Muscle layer of duodenum (tissue), 2 donors: ENCODE results near the gene EYA2.
"Not testable (repeated sequence)": the region's sequence is repeated elsewhere in the genome, so short reads cannot be mapped to it uniquely, and the experiment has no call there.

Experiments used
- H3K27ac ChIP-seq: one replicate; pipeline ENCODE4 v1.7.0; 2013; ENCODE audit warnings: mild to moderate bottlenecking, low read length
- H3K27me3 ChIP-seq: one replicate; pipeline ENCODE4 v1.7.0; 2013; ENCODE audit warnings: low read depth, mild to moderate bottlenecking, control low read depth, low read length
- H3K36me3 ChIP-seq, 2 donors: one replicate each; pipeline ENCODE4 v1.7.0; 2013; ENCODE audit warnings: low read length in 2 of 2, control low read depth in 1 of 2, mild to moderate bottlenecking in 1 of 2; ENCODE audit not compliant: insufficient read depth in 2 of 2, control insufficient read depth in 1 of 2
- H3K4me1 ChIP-seq, 2 donors: one replicate each; pipeline ENCODE4 v1.7.0; 2013; ENCODE audit warnings: low read length in 2 of 2, mild to moderate bottlenecking in 2 of 2, control low read depth in 1 of 2, moderate library complexity in 1 of 2; ENCODE audit not compliant: insufficient read depth in 2 of 2, control insufficient read depth in 1 of 2
- H3K4me3 ChIP-seq, 2 donors: one replicate each; pipeline ENCODE4 v1.7.0; 2013; ENCODE audit warnings: low read length in 2 of 2, low read depth in 1 of 2, mild to moderate bottlenecking in 1 of 2
- H3K9me3 ChIP-seq, 2 donors: one replicate each; pipeline ENCODE4 v1.7.0; 2013; ENCODE audit warnings: low read length in 2 of 2, control low read depth in 1 of 2, mild to moderate bottlenecking in 1 of 2; ENCODE audit not compliant: control insufficient read depth in 1 of 2
- donor health status: healthy.

Gene EYA2

DNA sequence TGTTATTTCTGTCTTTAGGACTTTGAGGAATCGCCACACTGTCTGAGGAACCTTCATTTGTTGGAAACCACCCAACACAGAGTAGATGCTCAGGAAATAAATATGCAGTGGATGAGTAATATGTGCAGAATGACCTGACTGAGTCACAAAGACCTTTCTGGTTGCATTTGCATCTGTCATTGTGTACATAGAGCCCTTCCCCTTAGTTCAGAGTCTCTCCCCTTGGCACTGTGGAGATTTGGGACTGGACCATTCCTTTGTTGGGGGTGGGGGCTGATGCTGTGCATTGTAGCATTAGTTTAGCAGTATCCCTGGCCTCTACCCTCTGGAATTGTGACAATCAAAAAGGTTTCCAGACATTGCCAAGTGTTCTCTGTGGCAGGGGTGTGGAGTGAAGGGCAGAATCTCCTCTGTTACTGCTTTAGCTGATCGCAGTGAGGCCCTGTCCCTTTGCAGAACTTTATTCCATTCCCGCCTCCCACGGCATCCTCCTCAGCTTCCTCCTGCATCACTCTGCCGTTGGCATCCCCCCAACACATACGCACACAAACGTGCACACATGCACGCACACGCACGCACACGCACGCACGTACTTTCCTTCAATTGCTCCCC, 64.5 kb downstream of the EYA2 start:
- no peaks in the 10 kb centered on the region for H3K36me3 ChIP-seq
- H3K4me1 ChIP-seq = no peaks in the 10 kb centered on the region
- H3K27ac ChIP-seq = no peak overlapping the region
- H3K9me3 ChIP-seq = peaks cover 8 to 12% of the 10 kb centered on the region in 2 donors
- H3K27me3 ChIP-seq = no peaks in the 10 kb centered on the region
- no peak overlapping the region for H3K4me3 ChIP-seq

DNA sequence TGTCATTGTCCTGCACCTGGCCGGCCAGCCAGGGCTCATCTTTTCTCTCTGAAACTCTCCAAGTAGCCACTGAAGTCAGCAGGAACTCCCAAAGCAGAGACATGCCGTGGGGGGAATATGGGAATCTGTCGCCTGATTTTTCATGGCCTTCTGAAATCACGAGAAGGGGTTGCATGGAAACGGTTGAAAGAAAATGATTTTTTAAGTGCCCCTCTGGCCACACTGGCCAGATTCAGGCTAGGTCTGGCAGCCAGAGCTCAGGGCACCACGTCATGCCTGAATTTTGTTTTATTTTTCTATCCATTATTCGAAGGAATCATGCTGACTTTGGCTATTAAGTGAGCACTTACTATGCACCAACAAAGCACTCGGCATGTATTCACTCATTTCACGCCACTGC, 65.2 kb downstream of the EYA2 start:
- Histone ChIP-seq H3K4me1 (no peaks in the 10 kb centered on the region), H3K27me3 (no peaks in the 10 kb centered on the region), H3K9me3 (peaks cover 8 to 12% of the 10 kb centered on the region in 2 donors), H3K27ac (no peak overlapping the region), H3K36me3 (no peaks in the 10 kb centered on the region), H3K4me3 (no peak overlapping the region)

DNA sequence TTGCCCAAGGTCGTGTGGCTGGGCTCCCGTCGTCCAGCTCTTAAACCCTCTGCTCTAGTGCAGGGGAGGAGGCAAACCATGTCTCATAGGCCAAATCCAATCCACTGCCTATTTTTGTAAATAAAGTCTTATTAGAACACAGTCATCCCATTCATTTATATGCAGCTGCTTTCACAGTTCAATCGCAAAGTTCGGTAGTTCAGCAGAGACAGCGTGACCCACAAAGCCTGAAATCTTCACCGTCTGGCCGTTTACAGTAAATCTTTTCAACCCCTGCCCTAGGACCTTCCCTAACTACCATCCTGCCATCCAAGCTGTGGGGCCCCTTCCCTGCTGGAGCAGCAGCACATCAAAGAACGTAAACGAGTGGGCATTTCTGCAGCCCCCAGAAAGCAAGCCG, 65.9 kb downstream of the EYA2 start:
- Histone ChIP-seq H3K27ac (no peak overlapping the region), H3K4me3 (no peak overlapping the region), H3K27me3 (no peaks in the 10 kb centered on the region), H3K9me3 (peaks cover 8 to 12% of the 10 kb centered on the region in 2 donors), H3K36me3 (no peaks in the 10 kb centered on the region), H3K4me1 (no peaks in the 10 kb centered on the region)

DNA sequence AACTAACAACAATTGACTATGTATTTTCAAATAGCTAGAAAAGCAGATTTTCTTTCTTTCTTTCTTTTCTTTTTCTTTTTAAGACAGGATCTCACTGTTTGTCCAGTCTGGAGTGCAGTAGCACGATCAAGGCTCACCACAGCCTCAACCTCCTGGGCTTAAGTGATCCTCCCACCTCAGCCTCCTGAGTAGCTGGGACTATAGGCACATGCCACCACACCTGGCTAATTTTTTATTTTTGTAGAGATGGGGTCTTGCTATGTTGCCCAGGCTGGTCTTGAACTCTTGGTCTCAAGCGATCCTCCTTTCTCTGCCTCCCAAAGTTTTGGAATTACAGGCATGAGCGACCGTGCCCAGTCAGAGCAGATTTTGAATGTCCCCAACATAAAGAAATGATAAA, 67.3 kb downstream of the EYA2 start:
- not testable (repeated sequence) for H3K27me3 ChIP-seq, H3K36me3 ChIP-seq, H3K27ac ChIP-seq, H3K4me1 ChIP-seq, H3K4me3 ChIP-seq, H3K9me3 ChIP-seq

DNA sequence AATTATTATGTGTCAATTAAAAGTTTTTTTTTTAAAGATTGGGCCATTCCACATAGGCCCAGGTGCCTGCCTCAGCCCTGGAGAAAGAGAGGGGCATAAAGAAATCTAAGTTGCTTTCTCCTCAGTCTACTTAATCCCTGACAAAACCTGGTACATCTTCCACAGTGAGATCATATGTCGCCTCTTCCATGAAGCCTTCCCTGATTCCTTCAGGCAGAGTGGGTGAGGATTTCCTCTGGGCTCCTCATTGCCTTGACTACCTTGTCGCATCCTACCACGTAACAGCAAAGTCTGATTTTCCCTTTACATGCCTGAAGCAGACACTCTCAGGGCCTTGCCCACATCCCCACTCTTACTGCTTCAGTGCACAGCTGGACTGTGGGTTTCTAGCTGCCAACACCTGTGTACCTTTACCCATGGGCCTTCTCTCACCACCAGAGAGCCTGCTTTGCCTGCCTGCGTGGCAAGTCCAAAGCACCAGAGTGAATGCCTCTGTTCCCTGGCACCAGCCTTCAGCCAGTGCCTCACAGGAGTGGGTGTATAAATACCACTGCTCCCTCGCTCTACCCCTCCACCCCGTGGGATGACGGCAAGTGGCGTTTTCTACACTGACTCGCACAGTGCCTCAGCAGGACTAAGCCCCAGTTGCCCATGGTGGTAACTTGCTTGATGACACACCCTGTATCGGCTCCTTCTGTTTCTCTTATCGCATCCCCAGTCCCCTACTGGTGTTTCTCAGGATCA, 68.0 kb downstream of the EYA2 start:
- Histone ChIP-seq H3K27me3 (no peaks in the 10 kb centered on the region), H3K36me3 (no peaks in the 10 kb centered on the region), H3K27ac (no peak overlapping the region), H3K9me3 (peaks cover 0 to 3% of the 10 kb centered on the region in 2 donors), H3K4me1 (no peaks in the 10 kb centered on the region), H3K4me3 (no peak overlapping the region)

DNA sequence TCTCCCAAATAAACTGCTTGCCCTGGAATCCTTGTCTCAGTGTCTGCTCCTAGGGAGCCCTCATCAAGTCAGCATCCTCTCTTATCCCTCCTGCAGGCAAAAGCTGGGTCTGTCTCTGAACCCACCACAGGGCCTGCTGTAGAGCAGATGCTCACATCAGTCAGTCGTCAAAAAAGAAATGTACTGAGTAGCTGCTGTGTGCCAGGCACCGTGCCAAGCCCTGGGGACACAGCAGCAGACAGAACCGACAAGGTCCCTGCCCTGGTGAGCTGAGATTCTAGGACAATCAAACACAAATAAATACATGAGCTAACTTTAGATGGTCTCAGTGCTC, 68.5 kb downstream of the EYA2 start:
- H3K27ac ChIP-seq = no peak overlapping the region
- H3K4me3 ChIP-seq = no peak overlapping the region
- no peaks in the 10 kb centered on the region for H3K36me3 ChIP-seq
- peaks cover 0 to 3% of the 10 kb centered on the region in 2 donors for H3K9me3 ChIP-seq
- no peaks in the 10 kb centered on the region for H3K27me3 ChIP-seq
- no peaks in the 10 kb centered on the region for H3K4me1 ChIP-seq

DNA sequence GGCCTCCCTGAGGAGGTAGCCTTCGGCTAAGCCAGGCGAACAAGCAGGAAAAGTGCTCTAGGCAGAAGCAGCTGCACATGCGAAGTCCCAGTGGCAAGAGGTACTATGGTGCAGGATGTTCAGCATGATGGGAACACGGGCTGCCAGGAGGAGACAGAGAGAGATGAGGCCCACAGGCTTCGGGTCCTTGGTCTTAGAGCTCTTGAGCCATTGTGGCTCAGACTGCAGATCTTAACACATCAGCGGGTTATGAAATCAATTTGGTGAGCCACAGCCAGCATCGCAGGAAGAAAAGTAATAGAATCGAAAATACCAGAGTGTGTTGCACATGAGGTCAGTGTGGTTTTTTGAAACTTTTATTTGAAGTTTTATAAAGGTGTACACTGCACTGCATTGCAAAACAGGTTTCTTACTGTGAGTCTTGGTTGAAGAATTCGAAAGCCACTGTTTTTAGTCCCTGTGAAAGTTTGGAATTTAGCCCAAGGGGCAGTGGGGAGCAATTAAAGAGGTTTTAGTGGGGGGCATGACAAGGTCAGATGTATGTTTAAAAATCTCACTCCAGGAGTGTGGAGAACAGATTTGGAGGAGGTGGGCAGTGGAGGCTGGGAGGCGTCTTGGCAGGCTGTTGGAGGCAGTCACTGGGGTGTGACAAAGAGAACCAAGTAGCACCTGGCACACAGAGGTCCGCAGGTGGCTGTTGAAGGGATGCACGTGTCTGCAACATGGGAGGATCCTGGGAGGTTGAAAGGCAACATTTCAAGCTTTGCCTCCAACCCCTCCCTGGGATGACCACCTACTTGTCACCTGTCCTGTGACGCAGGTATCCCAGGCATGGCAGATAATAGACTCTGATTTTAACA, 69.3 kb downstream of the EYA2 start:
- no peak overlapping the region for H3K27ac ChIP-seq
- H3K4me3 ChIP-seq = no peak overlapping the region
- H3K36me3 ChIP-seq = no peaks in the 10 kb centered on the region
- H3K9me3 ChIP-seq = peaks cover 0 to 3% of the 10 kb centered on the region in 2 donors
- H3K4me1 ChIP-seq = no peaks in the 10 kb centered on the region
- no peaks in the 10 kb centered on the region for H3K27me3 ChIP-seq

DNA sequence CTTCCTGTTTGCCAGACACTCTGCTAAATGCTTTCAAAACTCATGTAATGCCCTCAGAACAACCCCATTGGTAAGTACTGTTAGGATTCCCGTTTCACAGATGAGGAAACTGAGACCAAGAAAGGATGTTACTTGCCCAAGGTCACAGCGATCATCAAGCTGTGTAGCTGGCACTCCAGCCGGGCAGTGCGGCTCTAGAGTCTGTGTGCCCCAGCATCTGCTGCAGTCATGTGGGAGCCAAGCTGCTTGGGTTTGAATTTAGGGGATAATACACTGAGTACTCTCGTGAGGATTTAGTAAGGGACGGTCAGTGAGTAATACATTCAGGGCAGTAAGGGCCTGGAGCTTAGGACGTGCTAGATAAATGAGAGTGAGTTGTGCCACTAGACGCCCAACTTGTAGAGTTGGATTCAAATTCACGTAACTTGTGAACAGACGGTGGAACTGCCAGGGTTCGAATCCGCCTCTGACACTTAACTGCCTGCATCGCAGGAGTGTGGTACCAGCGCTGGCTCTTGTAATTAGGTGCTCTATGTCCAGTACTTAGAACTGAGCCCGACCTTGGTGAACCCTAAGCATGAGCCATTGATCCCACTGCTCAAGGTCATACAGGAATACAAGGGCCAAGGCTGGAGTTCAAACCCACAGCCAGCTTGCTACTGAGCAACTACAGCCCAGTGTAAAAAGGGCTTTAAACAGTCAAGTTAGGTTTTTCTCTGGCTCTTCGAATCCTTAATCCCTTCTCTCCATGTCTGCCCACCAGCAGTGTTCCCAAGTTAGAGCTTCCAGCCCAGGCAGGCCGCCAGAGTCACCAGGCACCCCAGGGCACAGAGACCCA, 70.2 kb downstream of the EYA2 start:
- no peaks in the 10 kb centered on the region for H3K4me1 ChIP-seq
- H3K27ac ChIP-seq = no peak overlapping the region
- no peak overlapping the region for H3K4me3 ChIP-seq
- no peaks in the 10 kb centered on the region for H3K36me3 ChIP-seq
- peaks cover 0 to 3% of the 10 kb centered on the region in 2 donors for H3K9me3 ChIP-seq
- no peaks in the 10 kb centered on the region for H3K27me3 ChIP-seq

DNA sequence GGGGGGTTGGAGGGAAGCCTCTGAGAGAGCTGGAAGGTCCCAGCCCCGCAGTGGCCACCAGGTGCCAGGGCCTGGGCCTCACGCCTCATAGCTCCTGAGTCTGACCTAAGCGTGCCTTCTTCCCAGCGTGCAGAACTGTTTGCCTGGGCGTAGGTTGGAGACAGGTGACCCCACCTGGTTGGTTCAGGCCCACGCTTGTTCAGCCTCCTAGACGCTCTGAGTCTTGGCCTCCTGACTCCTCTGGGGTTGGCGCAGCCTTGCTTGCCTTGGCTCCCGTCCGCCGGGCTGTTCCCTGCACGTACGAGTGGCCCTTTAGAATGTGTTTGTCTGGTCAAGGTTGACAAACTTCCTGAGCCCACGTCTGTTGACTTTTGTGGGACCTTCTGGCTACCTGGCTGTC, 70.8 kb downstream of the EYA2 start:
- Histone ChIP-seq H3K9me3 (peaks cover 0 to 3% of the 10 kb centered on the region in 2 donors), H3K4me1 (no peaks in the 10 kb centered on the region), H3K27me3 (no peaks in the 10 kb centered on the region), H3K27ac (no peak overlapping the region), H3K36me3 (no peaks in the 10 kb centered on the region), H3K4me3 (no peak overlapping the region)

DNA sequence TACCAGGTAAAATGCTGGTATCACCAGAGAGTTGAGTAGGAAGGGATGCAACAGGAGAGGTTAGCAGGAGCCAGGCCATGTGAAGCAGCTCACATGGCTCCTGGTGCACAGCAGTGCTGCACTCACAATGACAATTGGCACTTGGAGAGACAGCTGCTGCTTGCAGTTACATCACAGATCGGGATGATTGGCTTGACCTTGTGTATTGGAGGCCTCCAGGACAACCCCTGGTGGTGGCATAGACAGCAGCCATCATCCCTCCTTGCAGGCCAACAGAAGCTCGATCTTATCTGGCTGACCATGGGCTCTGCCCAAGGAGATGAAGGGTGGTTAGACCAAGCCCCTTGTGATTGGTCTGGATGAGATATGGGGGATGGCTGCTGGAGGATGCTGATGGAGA, 73.0 kb downstream of the EYA2 start:
- Histone ChIP-seq H3K4me3 (no peak overlapping the region), H3K27me3 (peaks cover 1% of the 10 kb centered on the region), H3K36me3 (no peaks in the 10 kb centered on the region), H3K27ac (no peak overlapping the region), H3K9me3 (peaks cover 0 to 2% of the 10 kb centered on the region in 2 donors), H3K4me1 (no peaks in the 10 kb centered on the region)
